ENCODE data around the gene EFTUD2. TPM values are rescaled to one million over a fixed set of nuclear protein-coding genes. Genes with fewer than 3 reads are reported as not detected.

Gene EFTUD2
- total and polyA plus RNA-seq, 2 experiments from 2014 or later: 65.2 to 87.0 TPM

GRCh38 chr17:44863061-44863918 lies 36.0 kb downstream of the EFTUD2 start:
- no peaks in the 10 kb centered on the region for H3K9me2 ChIP-seq (replicated peaks; ENCODE audit: insufficient read depth)
- no peaks in the 10 kb centered on the region for H4K20me1 ChIP-seq (ENCODE audit: insufficient read depth, poor library complexity, severe bottlenecking)
- no peaks in the 10 kb centered on the region for H3K79me2 ChIP-seq
- no peaks in the 10 kb centered on the region for H3K9me3 ChIP-seq (ENCODE audit: low read depth)
- 94% methylated on average over 10 of the region's 12 CpGs for WGBS (ENCODE audit: low lambda C conversion rate, missing lambda C conversion rate)
- no peak overlapping the region for H3K27ac ChIP-seq
- H3K4me3 ChIP-seq: no peak overlapping the region
- TF ChIP-seq EZH2phosphoT487 (IDR thresholded peaks at IDR 0.05; ENCODE audit: low read depth, severe bottlenecking, unreplicated experiment) (no peak), CTCF (IDR thresholded peaks at IDR 0.05; ENCODE audit: poor library complexity) (no peak), EZH2 (IDR thresholded peaks at IDR 0.05; ENCODE audit: borderline replicate concordance) (no peak)
- H3K27me3 ChIP-seq: no peaks in the 10 kb centered on the region
- no peak for DNase-seq (ENCODE audit: low spot score)
- no peak overlapping the region for H2AFZ ChIP-seq
- no peak overlapping the region for H3K4me2 ChIP-seq
- H3K36me3 ChIP-seq (replicated peaks; ENCODE audit: insufficient read depth, low read depth): peaks cover 6% of the 10 kb centered on the region
- H3K4me1 ChIP-seq (ENCODE audit: insufficient read depth): no peaks in the 10 kb centered on the region

- no peak overlapping the region for H3K4me3 ChIP-seq
- 93% methylated on average over 9 of the region's 9 CpGs for WGBS (ENCODE audit: low lambda C conversion rate, missing lambda C conversion rate)
- no peaks in the 10 kb centered on the region for H3K9me2 ChIP-seq (replicated peaks; ENCODE audit: insufficient read depth)
- H3K4me1 ChIP-seq (ENCODE audit: insufficient read depth): no peaks in the 10 kb centered on the region
- no peak for DNase-seq (ENCODE audit: low spot score)
- H2AFZ ChIP-seq: no peak overlapping the region
- H3K27ac ChIP-seq: no peak overlapping the region
- TF ChIP-seq EZH2phosphoT487 (IDR thresholded peaks at IDR 0.05; ENCODE audit: low read depth, severe bottlenecking, unreplicated experiment) (no peak), EZH2 (IDR thresholded peaks at IDR 0.05; ENCODE audit: borderline replicate concordance) (no peak), CTCF (IDR thresholded peaks at IDR 0.05; ENCODE audit: poor library complexity) (no peak)
- H3K79me2 ChIP-seq: no peaks in the 10 kb centered on the region
- H3K4me2 ChIP-seq: no peak overlapping the region
- no peaks in the 10 kb centered on the region for H3K9me3 ChIP-seq (ENCODE audit: low read depth)
- no peaks in the 10 kb centered on the region for H3K27me3 ChIP-seq
- peaks cover 6% of the 10 kb centered on the region for H3K36me3 ChIP-seq (replicated peaks; ENCODE audit: insufficient read depth, low read depth)
- H4K20me1 ChIP-seq (ENCODE audit: insufficient read depth, poor library complexity, severe bottlenecking): no peaks in the 10 kb centered on the region
Measured at GRCh38 chr17:44862278-44862914, 36.8 kb downstream of the EFTUD2 start.

GRCh38 chr17:44859701-44860100 lies 39.5 kb downstream of the EFTUD2 start:
- no peaks in the 10 kb centered on the region for H3K4me1 ChIP-seq (ENCODE audit: insufficient read depth)
- H3K36me3 ChIP-seq (replicated peaks; ENCODE audit: insufficient read depth, low read depth): peaks cover 6% of the 10 kb centered on the region
- H4K20me1 ChIP-seq (ENCODE audit: insufficient read depth, poor library complexity, severe bottlenecking): no peaks in the 10 kb centered on the region
- H3K27me3 ChIP-seq: no peaks in the 10 kb centered on the region
- no peaks in the 10 kb centered on the region for H3K79me2 ChIP-seq
- no peak overlapping the region for H3K27ac ChIP-seq
- no peak for TF ChIP-seq EZH2phosphoT487 (IDR thresholded peaks at IDR 0.05; ENCODE audit: low read depth, severe bottlenecking, unreplicated experiment)
- no peak for TF ChIP-seq CTCF (IDR thresholded peaks at IDR 0.05; ENCODE audit: poor library complexity)
- no peak for TF ChIP-seq EZH2 (IDR thresholded peaks at IDR 0.05; ENCODE audit: borderline replicate concordance)
- no peaks in the 10 kb centered on the region for H3K9me3 ChIP-seq (ENCODE audit: low read depth)
- H3K9me2 ChIP-seq (replicated peaks; ENCODE audit: insufficient read depth): no peaks in the 10 kb centered on the region
- H2AFZ ChIP-seq: no peak overlapping the region
- H3K4me2 ChIP-seq: no peak overlapping the region
- 92% methylated on average over 5 of the region's 5 CpGs for WGBS (ENCODE audit: low lambda C conversion rate, missing lambda C conversion rate)
- DNase-seq (ENCODE audit: low spot score): no peak
- no peak overlapping the region for H3K4me3 ChIP-seq

Measured in hepatocyte (in vitro differentiated cells).